ENCODE measurements around the gene ELMO1. TPM values are rescaled to one million over a fixed set of nuclear protein-coding genes. Genes with fewer than 3 reads are reported as not detected.

Gene ELMO1
- total RNA-seq, 1 experiment from 2014 or later: 21.7 TPM

- DNase-seq (ENCODE audit: low read depth): peak; percentile 65
Observed at GRCh38 chr7:37128327-37129034, 320.2 kb downstream of the ELMO1 start.

GRCh38 chr7:37119296-37119860 is 329.3 kb downstream of the ELMO1 start:
- no peak for DNase-seq (ENCODE audit: low read depth)

- no peak for DNase-seq (ENCODE audit: low read depth)
Observed at GRCh38 chr7:37118004-37118403, 330.7 kb downstream of the ELMO1 start.

GRCh38 chr7:37117292-37117691 is 331.4 kb downstream of the ELMO1 start:
- no peak for DNase-seq (ENCODE audit: low read depth)

- DNase-seq (ENCODE audit: low read depth): no peak
Observed at GRCh38 chr7:37116093-37116701, 332.5 kb downstream of the ELMO1 start.

- no peak for DNase-seq (ENCODE audit: low read depth)
Observed at GRCh38 chr7:37113661-37114355, 334.9 kb downstream of the ELMO1 start.

- DNase-seq (ENCODE audit: low read depth): peak; percentile 94
Observed at GRCh38 chr7:37112876-37113275, 335.8 kb downstream of the ELMO1 start.

- no peak for DNase-seq (ENCODE audit: low read depth)
Observed at GRCh38 chr7:37112218-37112617, 336.4 kb downstream of the ELMO1 start.

GRCh38 chr7:37111459-37111858 is 337.2 kb downstream of the ELMO1 start:
- DNase-seq (ENCODE audit: low read depth): no peak

GRCh38 chr7:37110660-37111424 is 337.8 kb downstream of the ELMO1 start:
- peak; percentile 36 for DNase-seq (ENCODE audit: low read depth)

- DNase-seq (ENCODE audit: low read depth): peak; percentile 47
Observed at GRCh38 chr7:37109843-37110242, 338.8 kb downstream of the ELMO1 start.

- peak; percentile 18 for DNase-seq (ENCODE audit: low read depth)
Observed at GRCh38 chr7:37109016-37109683, 339.5 kb downstream of the ELMO1 start.

- DNase-seq (ENCODE audit: low read depth): no peak
Observed at GRCh38 chr7:37108615-37109014, 340.0 kb downstream of the ELMO1 start.

- DNase-seq (ENCODE audit: low read depth): no peak
Observed at GRCh38 chr7:37107047-37107750, 341.5 kb downstream of the ELMO1 start.

GRCh38 chr7:37105762-37106161 is 342.9 kb downstream of the ELMO1 start:
- DNase-seq (ENCODE audit: low read depth): no peak

- no peak for DNase-seq (ENCODE audit: low read depth)
Observed at GRCh38 chr7:37104822-37105518, 343.7 kb downstream of the ELMO1 start.

GRCh38 chr7:37102518-37103137 is 346.0 kb downstream of the ELMO1 start:
- no peak for DNase-seq (ENCODE audit: low read depth)

- no peak for DNase-seq (ENCODE audit: low read depth)
Observed at GRCh38 chr7:37100735-37101331, 347.8 kb downstream of the ELMO1 start.

- DNase-seq (ENCODE audit: low read depth): no peak
Observed at GRCh38 chr7:37098762-37099161, 349.9 kb downstream of the ELMO1 start.
